ENCODE data around the gene ELOVL5.
"Not testable (repeated sequence)": the region's sequence is repeated elsewhere in the genome, so short reads cannot be mapped to it uniquely, and the experiment has no call there.

DNA sequence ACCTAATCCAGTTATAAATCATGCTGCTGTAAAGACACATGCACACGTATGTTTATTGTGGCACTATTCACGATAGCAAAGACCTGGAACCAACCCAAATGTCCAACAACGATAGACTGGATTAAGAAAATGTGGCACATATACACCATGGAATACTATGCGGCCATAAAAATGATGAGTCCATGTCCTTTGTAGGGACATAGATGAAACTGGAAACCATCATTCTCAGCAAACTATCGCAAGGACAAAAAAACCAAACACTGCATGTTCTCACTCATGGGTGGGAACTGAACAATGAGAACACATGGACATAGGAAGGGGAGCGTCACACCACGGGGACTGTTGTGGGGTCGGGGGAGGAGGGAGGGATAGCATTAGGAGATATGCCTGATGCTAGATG lies 31.5 kb downstream of the ELOVL5 start:
- not testable (repeated sequence) for TF ChIP-seq ZNF274 (IDR thresholded peaks at IDR 0.05; ENCODE audit: low read depth, low read length); YY1 (IDR thresholded peaks at IDR 0.05; ENCODE audit: insufficient read depth, insufficient read length)
